Amygdala (tissue), 56 donors: ENCODE results near the gene ATG4B.

ENCODE experiments used
- DNase-seq, 56 donors: peaks; one replicate each; lab custom pipeline; 2025; lab: John Stamatoyannopoulos, UW

Gene ATG4B

DNA sequence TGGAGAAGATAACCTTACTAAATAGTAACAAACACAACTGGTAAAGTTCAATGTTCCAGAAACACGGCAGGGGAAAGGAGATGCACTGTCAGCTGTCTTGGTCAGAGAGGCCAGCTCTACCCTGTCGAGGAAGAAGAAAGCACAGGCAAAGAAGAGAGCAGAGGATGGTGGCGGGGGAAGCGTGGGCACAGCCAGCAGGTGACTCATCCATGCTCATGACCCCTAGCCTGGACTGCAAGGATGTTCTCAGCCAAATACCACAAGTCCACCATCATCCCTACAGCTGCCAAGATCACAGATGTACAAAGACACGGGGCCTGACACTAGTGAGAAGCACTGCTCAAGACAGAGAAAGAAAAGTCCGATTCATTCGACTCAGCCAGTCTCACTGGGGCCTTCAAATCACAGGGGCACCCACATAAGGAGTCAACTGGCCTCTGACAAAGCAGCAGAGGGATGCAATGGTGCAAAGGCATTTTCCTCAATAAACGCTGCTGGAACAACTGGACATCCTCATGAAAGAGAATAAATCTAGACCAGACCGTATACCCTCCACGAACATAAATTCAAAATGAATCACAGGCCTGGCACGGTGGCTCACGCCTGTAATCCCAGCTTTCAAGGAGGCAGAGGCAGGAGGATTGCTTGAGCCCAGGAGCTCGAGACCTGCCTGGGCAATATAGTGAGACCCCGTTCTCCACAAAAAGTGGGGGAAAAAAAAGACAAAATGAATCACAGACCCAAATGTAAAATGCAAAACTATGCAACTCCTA lies 43.5 kb downstream of the ATG4B start:
- DNase-seq = no peak

DNA sequence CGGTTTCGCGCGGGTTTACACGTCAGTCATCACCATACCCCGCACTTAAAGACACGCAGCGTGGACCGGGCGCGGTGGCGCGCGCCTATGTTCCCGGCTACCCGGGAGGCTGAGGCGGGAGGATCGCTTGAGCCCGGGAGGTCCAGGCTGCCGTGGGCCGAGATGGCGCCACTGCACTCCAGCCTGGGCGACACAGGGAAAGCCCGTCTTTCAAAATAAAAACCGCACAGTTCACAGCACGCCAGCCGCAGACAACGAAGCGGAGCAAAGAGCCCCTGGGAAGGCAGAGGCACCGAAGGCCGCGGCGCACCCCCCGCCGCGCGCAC lies 48.8 kb downstream of the ATG4B start:
- peak in 1 of 56 donors; percentile 50 for DNase-seq

DNA sequence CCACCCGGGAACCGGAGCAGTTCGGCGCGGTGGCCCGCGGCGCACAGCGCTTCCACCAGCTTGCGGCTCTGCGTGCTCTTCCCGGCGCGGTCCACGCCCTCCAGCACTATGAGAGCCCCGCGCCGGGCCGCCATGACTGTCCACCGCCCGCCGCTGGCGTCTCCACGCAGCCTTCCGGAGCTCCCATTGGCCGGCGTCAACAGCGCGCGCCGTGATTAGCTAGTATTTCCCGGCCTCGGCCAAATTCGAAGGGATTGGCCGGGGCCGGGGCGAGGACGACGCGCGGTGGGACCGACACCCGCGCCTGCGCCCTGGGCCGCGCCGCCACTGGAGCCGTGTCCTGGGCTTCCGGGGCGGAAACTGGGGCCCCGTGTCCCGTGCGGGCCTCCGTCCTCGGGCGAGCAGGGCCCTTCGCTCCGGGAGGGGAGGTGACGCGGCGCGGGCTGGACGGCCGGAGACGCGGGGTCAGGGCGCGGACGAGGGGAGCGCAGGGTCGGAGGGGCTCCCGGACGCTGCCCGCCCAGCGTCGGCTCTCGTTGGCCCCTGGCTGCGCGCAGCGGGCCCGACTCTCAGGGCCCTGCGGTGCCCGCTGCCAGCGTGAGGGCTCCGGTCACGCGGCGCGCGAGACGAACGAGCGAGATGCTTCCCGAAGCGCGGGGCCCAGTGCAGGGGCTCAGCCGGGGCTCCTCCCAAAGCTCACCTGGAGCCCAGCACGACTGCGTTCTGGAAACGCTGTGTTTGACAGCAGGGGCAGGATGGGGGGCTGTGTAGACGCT lies 49.3 kb downstream of the ATG4B start, which contains the start of gene DTYMK:
TSS of gene DTYMK (minus strand) at position 166 of the 776 bp plus-strand sequence. CDS start at position 134, 32 bp downstream.
- DNase-seq = peak; percentile 76 to 98 (median 93)

DNA sequence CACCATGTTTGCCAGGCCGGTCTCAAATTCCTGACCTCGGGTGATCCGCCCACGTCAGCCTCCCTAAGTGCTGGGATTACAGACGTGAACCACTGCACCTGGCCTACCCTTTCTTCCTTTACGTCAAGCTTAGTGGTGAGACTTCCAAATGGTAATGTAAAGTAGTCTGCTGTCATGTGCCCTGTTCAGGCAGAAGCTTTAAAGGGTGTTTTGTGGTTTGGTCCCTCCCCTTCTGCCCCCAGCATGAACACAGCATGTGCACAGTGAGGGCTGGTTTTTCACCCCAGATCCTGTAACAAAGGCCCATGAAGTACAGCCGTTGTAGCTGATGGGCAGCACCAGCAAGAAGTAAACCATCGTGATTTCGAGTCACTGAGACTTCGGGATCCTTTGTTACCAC lies 51.8 kb downstream of the ATG4B start:
- no peak for DNase-seq

DNA sequence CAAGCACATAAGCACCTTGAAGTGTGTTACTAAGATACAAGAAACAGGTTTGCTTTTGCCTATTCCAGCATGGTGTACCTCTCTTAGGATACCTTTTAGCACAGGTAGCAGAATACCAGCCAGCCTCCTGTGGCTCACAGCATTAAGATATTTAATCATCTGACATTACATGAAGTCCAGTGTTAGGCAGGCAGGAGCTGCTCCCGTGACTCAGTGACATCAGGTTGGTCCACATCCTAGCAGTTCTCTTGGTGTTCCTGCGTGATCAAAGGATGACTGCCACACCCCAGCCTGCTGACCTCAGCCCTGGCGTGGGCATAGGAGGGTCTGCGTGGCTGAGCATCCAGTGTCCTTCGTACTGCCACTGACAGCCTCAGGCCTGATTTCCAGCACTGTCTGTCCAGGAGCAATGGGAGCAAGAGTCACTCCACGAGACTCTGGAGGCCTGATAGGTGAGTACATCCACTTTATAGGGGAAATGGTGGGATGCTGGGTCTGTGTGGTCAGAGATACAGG lies 52.8 kb downstream of the ATG4B start:
- DNase-seq = no peak

DNA sequence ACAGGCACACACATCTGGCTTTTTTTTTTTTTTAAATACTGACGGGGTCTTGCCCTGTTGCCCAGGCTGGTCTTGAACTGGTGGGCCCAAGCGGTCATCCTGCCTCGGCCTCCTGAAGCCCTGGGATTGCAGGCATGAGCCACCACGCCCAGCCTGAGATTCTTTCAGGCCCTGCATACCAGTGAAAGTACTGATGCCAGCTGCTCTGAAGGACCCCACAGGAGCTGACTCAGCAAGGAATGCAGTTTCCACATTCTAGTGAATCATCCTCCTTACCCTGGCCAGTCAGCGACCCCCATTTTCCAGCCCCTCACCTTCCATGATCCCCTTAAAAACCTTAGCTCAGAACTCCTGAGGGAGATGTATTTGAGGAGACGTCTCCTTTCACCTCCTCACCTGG lies 55.0 kb downstream of the ATG4B start:
- DNase-seq = no peak

DNA sequence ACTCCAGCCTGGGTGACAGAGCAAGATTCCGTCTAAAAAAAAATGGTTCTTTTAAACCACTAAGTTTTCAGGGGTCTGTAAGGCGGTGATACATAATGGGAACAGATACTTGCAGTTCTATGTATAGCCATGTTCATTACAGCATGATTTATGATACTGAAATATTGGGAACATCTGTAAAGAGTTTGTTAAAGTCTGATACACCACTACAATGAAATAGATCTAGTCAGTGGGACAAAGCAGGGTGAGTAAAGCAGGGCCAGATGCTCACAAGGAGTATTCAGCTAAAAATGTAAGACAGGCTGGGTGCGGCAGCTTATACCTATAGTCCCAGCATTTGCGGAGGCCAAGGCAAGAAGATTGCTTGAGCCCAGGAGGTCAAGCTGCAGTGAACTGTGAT lies 58.2 kb downstream of the ATG4B start:
- DNase-seq = no peak

DNA sequence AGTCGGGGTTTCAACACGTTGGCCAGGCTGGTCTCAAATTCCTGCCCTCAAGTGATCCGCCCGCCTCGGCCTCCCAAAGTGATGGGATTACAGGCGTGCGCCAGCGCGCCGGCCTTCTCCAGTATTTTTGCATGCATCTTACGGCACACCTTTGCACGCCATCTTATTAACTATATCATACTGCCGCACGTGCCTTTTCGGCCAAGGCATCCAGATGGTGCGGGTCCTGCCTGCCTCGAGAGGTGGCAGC lies 63.6 kb downstream of the ATG4B start:
- peak in 2 of 56 donors; percentile 11 to 58 for DNase-seq

DNA sequence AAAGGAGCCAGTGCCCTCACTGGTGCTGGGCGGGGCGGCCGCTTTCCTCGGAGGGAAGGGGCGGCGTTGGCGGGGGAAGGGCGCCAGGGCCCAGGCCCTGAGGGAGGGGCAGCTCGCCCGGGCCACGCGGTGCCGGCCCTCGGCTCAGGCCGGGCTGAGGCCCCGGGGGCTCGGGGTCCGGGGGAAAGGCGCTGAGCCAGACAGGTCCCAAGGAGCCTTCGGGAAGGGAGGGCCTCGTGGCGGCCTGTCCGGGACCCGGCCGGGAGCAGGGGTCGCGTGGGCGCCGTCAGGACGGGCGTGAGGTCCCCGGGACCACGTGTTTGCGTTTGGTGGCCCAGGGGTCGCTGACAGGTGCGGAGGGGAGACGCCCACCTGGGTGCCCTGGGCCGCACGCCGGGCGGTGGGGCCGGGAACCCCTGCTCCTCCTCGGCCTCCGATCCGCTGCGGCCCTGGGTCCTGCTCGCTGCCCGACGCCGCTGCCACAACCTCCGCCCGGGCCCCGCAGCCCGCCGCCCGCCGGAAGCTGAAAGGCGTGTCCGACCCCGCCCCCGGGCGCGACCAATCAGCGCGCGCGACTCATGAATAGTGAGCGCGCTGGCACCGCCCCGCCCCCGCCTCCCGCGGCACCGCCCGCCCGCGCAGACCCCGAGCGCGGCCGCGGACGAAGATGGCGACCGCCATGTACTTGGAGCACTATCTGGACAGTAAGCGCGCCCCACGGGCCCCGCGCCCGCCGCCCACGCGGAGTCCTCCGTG lies 64.1 kb downstream of the ATG4B start, which contains the start of gene ING5:
TSS of gene ING5 (plus strand) at position 641 of the 756 bp plus-strand sequence. CDS start at position 668, 27 bp downstream.
- DNase-seq = peak in 55 of 56 donors; percentile 49 to 97 (median 85)

DNA sequence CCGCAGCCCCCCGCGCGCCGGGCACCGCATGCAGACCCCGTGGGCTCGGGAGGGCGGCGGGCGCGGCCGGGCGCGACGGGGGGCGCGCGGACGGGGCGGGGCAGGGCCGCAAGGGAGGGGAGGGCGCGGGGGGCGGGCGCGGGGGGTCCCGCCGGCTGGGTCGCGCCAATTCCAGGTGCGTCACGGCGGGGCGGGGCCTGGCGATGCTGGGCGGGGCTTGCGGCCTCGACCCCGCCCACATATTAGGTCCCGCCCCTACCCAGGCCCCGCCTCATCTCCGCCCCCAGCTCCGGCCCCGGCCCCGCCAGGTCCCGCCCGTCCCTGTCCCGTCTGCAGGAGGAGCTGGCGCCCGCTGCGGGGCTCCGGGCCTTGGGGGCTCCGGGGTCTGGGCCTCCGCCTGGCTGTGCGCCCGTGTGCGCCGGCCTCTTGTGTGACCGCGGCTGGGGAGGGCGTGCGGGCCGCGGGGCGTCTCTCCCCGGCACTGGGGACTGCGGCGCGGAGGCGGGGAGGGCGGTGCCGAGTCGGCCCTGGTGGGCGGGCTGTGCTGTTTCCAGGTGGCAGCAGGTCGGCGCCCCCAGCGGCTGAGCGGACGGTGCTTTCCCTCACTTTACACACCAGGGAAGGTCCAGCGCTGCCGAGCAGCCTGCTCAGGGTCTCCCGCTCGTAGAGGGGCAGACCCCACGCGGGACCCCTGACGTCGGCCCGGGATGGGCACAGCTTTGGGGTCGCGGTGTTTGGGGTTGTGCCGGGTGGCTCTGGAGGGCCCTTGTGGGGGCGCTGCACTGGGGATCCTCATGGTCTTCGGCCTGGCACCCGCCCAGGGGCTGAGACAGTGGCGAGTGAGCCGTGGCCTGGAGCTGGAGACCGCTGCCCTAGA lies 64.9 kb downstream of the ATG4B start:
- peak; percentile 21 to 93 (median 79) for DNase-seq

DNA sequence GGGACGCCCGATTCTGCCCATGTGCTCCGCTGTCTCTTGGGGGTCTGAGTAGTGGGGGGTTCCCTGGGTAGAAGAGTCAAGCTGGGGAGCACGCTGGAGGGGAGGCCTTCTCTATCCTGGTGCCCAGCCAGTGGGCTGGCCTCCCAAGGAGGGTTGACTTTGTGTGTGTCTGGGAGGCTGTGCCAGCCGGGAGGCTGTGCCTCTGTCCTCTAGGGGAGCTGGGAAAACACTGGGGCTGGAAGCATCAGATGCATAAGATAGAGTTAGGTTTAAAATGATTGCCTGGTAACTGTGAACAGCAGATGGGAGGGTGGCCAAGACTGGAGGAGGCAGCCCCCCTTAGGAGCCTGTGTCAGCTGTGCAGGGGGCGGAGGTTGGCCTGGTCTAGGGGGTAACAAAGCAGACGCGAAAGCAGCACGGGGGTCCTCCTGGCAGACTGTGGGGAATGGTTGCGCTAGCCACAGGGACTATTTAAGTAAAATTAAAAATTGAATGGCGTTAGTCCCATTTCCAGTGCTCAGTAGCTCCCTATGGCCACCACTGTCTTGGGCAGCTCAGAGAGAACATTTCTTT lies 65.6 kb downstream of the ATG4B start:
- DNase-seq = peak in 8 of 56 donors; percentile 10 to 65 (median 24)

DNA sequence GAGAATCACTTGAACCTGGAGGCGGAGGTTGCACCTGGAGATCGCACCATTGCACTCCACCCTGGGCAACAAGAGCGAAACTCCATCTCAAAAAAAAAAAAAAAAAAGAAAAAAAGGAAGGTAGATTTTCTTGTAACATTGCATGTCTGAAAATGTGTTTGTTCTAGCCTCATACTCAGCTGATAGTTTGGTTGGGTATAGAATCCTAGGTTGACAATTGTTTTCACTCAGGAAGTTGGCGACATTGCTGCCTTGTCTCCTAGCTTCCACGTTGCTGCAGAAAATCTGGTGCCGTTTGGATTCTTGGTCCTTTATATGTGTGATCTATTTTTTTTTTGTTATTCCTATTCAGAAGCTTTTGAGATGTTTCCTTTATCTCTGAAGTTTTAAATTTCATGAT lies 69.0 kb downstream of the ATG4B start:
- no peak for DNase-seq

DNA sequence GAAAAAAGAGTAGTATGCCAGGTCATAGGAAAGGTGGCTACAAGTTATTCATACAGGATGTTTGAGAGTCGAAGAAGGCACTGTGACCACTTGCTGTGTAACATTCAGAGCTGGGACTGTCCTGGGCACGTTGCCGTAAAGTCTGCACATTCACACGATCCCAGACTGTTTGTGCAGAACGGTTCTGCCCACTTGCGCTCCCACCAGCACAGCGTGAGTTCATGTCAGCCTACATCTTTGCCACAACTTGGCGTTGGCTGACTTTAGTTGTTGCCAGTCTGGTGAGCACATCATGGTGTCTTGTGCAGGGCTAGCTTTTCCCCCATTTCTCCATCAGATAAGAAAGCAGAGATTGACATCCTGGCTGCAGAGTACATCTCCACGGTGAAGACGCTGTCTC lies 71.4 kb downstream of the ATG4B start:
- DNase-seq = no peak

DNA sequence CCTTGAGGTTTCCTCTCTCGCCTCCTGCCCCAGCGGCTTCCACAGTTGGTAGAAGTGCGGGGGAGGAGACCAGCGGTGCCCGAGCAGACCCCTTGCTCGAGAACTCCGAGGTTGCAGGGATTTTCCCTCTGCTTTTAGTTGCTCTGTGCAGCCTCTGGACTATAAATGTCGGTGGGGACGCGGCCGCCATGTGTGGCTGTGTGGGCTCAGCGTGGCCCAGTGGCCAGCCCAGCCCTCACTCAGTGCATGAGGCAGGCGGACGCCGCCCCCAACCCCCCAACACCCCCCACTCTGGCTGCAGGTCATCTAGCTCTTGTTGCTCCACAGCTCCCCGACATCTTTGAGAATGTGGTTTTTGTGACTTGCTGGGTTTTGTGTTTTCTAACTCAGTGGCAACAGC lies 81.6 kb downstream of the ATG4B start:
- no peak for DNase-seq

DNA sequence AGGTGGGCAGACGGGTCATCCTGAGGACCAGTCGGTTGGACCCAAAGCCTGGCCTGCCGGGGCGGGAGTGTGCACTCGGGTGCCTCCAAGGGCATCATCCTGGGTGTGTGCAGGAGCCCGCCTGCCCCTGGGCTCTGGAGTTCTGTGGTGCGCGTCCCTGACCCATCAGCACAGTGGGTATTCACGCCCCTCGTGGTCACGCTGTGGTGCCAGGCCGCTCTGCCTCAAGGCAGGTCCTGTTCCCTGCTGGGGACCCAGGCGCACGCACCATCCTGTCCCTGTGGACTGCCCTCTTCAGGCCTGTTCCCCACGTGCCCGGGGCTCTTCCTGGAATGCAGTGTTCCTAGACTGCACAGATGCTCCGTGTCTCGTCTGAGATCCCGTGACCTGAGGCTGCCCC lies 82.6 kb downstream of the ATG4B start:
- no peak for DNase-seq

DNA sequence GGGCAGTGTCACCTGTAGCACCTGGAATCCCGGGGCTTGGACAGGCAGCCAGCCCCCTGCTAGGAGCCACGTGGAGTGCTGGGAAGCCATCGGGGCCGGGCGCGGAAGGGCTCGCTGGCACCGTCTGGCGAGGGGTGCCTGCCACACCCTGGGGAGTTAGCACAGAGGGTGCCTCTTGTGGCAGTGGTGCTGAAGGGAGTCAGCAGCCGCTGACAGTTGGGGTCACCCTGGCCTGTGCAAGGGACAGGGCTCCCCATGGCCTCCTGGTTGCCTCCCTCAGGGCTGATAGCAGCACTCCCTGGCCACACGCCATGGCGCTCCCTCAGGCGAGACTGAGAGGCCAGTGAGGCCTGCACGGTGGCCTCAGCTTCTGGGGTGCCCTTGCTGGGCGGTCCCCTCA lies 83.1 kb downstream of the ATG4B start:
- DNase-seq = no peak

DNA sequence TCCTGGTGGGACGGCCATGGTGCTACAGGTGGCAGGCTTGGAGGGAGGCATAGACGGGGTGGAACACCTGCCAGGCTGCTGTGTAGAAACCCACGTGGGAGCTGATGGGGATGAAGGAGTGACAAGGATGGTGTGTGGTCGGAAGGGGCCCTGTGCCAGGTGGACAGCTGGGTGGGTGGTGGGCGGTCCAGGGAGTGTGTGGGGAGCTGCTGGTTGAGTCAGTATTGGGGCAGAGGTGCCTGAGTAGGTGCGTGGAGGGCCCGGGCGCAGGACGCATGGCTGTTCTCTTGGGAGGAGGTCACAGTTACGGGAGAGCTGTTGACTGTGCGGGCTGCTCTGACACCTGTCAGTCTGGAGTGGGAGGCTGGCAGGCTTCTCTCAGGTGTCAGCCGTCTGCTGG lies 84.4 kb downstream of the ATG4B start:
- DNase-seq = no peak

DNA sequence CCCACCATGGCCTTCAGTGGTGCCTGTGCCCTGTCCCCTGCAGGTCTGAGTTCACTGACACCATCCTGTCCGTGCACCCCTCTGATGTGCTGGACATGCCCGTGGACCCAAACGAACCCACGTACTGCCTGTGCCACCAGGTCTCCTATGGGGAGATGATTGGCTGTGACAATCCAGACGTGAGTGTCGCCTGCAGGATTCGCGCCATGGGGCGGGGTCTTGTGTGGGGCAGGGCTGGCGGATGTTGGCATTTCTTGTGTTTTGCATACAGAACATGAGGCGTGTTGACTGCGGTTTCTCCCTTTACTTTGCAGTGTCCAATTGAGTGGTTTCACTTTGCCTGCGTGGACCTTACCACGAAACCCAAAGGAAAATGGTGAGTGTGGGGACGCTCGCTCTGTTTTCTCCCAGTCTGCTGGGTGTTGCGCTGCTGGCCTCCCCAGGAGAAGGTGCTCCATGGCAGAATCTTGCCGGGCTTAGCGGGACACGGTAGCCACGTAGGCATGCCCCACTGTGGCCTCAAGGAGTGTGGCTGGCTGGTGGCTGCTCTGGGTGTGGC lies 85.5 kb downstream of the ATG4B start:
- no peak for DNase-seq
